GM23338 (cell line): ENCODE results near the gene UPF1.

Source experiments
- CTCF ChIP-seq, 2 experiments: fragments of 200-600 bp in 1 of 2; sonication (generic) in 1 of 2; conservative IDR thresholded peaks; 2 replicates each; pipeline versions ENCODE4 v1.5.1 to v1.6.1; 2016 to 2017; ENCODE audit warnings: antibody characterized with exemption in 2 of 2, low read depth in 2 of 2, mild to moderate bottlenecking in 2 of 2, moderate library complexity in 1 of 2
- POLR2AphosphoS5 ChIP-seq: IDR thresholded peaks from 2 replicates; pipeline ENCODE4 v1.6.1; 2016; ENCODE audit warnings: antibody characterized with exemption, low read depth
- REST ChIP-seq: IDR thresholded peaks from one replicate; pipeline ENCODE4 v1.6.1; 2018; ENCODE audit warnings: antibody characterized with exemption; ENCODE audit not compliant: unreplicated experiment

- TF ChIP-seq CTCF (conservative IDR thresholded peaks at IDR 0.05; ENCODE audit: low read depth in 2 of 2) (no peak), REST (no peak), POLR2AphosphoS5 (no peak)
Observed at GRCh38 chr19:18804643-18805042, 27.1 kb upstream of the UPF1 start.
